GM12878 (cell line): ENCODE measurements around the gene AVEN. TPM values are rescaled to one million over a fixed set of nuclear protein-coding genes. Genes with fewer than 3 reads are reported as not detected.

Source experiments
- CTCF ChIP-seq, 3 experiments: IDR thresholded peaks in 2 of 3; conservative IDR thresholded peaks in 1 of 3; 2 replicates each; pipeline ENCODE4 v1.5.1; 2011; ENCODE audit warnings: low read depth in 3 of 3, low read length in 3 of 3, mild to moderate bottlenecking in 3 of 3, control low read depth in 2 of 3, moderate library complexity in 2 of 3, inconsistent platforms in 1 of 3, mixed read lengths in 1 of 3; ENCODE audit not compliant: control insufficient read depth in 2 of 3, insufficient read depth in 1 of 3; ENCODE audit errors: extremely low read depth in 1 of 3
- EGR1 ChIP-seq, 2 experiments: IDR thresholded peaks; 1 replicate in 1 of 2; 2 replicates in 1 of 2; pipeline ENCODE4 v1.6.1; 2011 to 2012; ENCODE audit warnings: low read depth in 2 of 2, low read length in 2 of 2, borderline replicate concordance in 1 of 2, mild to moderate bottlenecking in 1 of 2, moderate library complexity in 1 of 2
- IRF5 ChIP-seq: fragments of 450-650 bp; IDR thresholded peaks from 2 replicates; pipeline ENCODE4 v1.6.1; 2017; ENCODE audit warnings: borderline replicate concordance
- KDM1A ChIP-seq: fragments of 200-600 bp; sonication (generic); IDR thresholded peaks from 2 replicates; pipeline ENCODE4 v1.6.1; 2016; ENCODE audit warnings: borderline replicate concordance
- MLLT1 ChIP-seq: fragments of 450-650 bp; IDR thresholded peaks from 2 replicates; pipeline ENCODE4 v1.6.1; 2016; ENCODE audit warnings: mild to moderate bottlenecking
- NBN ChIP-seq: fragments of 450-650 bp; IDR thresholded peaks from 2 replicates; pipeline ENCODE4 v1.6.1; 2016
- NKRF ChIP-seq: fragments of 450-650 bp; conservative IDR thresholded peaks from 2 replicates; pipeline ENCODE4 v1.6.1; 2017; ENCODE audit warnings: mild to moderate bottlenecking, moderate library complexity
- POU2F2 ChIP-seq: IDR thresholded peaks from 3 replicates; pipeline ENCODE4 v1.6.1; 2011; ENCODE audit warnings: low read depth, mild to moderate bottlenecking, low read length, borderline replicate concordance
- ZBTB11 ChIP-seq: fragments of 450-650 bp; formaldehyde crosslinking; IDR thresholded peaks from 2 replicates; pipeline ENCODE4 v1.5.0; 2022; ENCODE audit warnings: mild to moderate bottlenecking, missing genetic modification characterization
- ZNF274 ChIP-seq: IDR thresholded peaks from one replicate; pipeline ENCODE4 v1.8.0; 2011; ENCODE audit not compliant: insufficient read length, insufficient read depth
- polyA plus RNA-seq, 11 experiments: library from polyadenylated mRNA; depleted of rRNA in 4 of 11; unstranded in 6 of 11; stranded (reverse) in 5 of 11; fragments of >200 nt; fragmentation: Nextera tagmentation in 4 of 11; fragmentation: Illumina TruSeq in 1 of 11; extraction: Ambion mirVana in 4 of 11; extraction: Trizol in 1 of 11; gene quantifications; 1 replicate in 1 of 11; 2 replicates in 10 of 11; pipeline versions ENCODE4 v1.2.1 to v1.2.3, GENCODE V29; 2011 to 2016; ENCODE audit warnings: inconsistent platforms in 2 of 11, missing spikeins in 2 of 11, low read depth in 1 of 11
- total RNA-seq, 4 experiments: library from RNA; depleted of rRNA in 3 of 4; stranded (reverse); fragments of >200 nt in 3 of 4; fragmentation: Illumina TruSeq in 1 of 4; extraction: Trizol in 1 of 4; gene quantifications; 2 replicates each; pipeline versions ENCODE4 v1.2.1 to v1.2.3, GENCODE V29; 2013 to 2021

Gene AVEN
- total and polyA plus RNA-seq, 10 of the 15 experiments (the other 5 are each of a cell fraction or from before 2014, with no cell fraction given): 1.4 to 15.1 (median 10.5) TPM

GRCh38 chr15:33830351-33830750 lies 208.7 kb downstream of the AVEN start (continued):
- no peak for TF ChIP-seq NKRF
- no peak for TF ChIP-seq ZNF274
- no peak for TF ChIP-seq POU2F2
- no peak for TF ChIP-seq MLLT1
- no peak for TF ChIP-seq EGR1 (IDR thresholded peaks at IDR 0.05; ENCODE audit: borderline replicate concordance in 1 of 2, low read depth in 2 of 2, low read length in 2 of 2)
- no peak for TF ChIP-seq CTCF (IDR thresholded peaks at IDR 0.05 in 2 of 3, conservative IDR thresholded peaks at IDR 0.05 in 1 of 3; ENCODE audit: control insufficient read depth in 2 of 3, extremely low read depth in 1 of 3, insufficient read depth in 1 of 3, low read depth in 3 of 3, low read length in 3 of 3)
- TF ChIP-seq ZBTB11 (CRISPR knock-in tag): no peak
- no peak for TF ChIP-seq NBN
- no peak for TF ChIP-seq IRF5
- no peak for TF ChIP-seq KDM1A
